Liver (tissue), 9 donors: ENCODE results near the gene FGF10. TPM values are rescaled to one million over a fixed set of nuclear protein-coding genes. Genes with fewer than 3 reads are reported as not detected.

ENCODE experiments used
- DNase-seq: peaks from one replicate; pipeline ENCODE4 v3.0.0-alpha.2; 2017; ENCODE audit warnings: low spot score
- H3K27ac ChIP-seq, 2 donors: one replicate each; pipeline ENCODE4 v1.7.0; 2013; ENCODE audit warnings: inconsistent platforms in 2 of 2, low read length in 2 of 2, control low read depth in 1 of 2, low read depth in 1 of 2, mild to moderate bottlenecking in 1 of 2
- H3K27me3 ChIP-seq, 4 donors: one replicate each; pipeline versions ENCODE4 v1.6.1 to v1.7.0; 2013; ENCODE audit warnings: low read length in 3 of 4, inconsistent platforms in 1 of 4, mild to moderate bottlenecking in 1 of 4, moderate library complexity in 1 of 4; ENCODE audit not compliant: control insufficient read depth in 4 of 4, insufficient read depth in 4 of 4
- H3K36me3 ChIP-seq, 4 donors: one replicate each; pipeline versions ENCODE4 v1.6.1 to v1.7.0; 2013; ENCODE audit warnings: low read length in 3 of 4, mild to moderate bottlenecking in 3 of 4, low read depth in 1 of 4, moderate library complexity in 1 of 4; ENCODE audit not compliant: control insufficient read depth in 4 of 4, insufficient read depth in 3 of 4
- H3K4me1 ChIP-seq, 4 donors: one replicate each; pipeline versions ENCODE4 v1.6.1 to v1.7.0; 2013; ENCODE audit warnings: low read length in 3 of 4, mild to moderate bottlenecking in 3 of 4, moderate library complexity in 1 of 4; ENCODE audit not compliant: control insufficient read depth in 4 of 4, insufficient read depth in 4 of 4
- H3K4me3 ChIP-seq, 3 donors: one replicate each; pipeline versions ENCODE4 v1.6.1 to v1.7.0; 2013; ENCODE audit warnings: low read length in 3 of 3, control low read depth in 1 of 3, low read depth in 1 of 3, mild to moderate bottlenecking in 1 of 3
- H3K9ac ChIP-seq, 2 donors: one replicate each; pipeline ENCODE4 v1.7.0; 2013; ENCODE audit warnings: low read length in 2 of 2, mild to moderate bottlenecking in 2 of 2, moderate library complexity in 2 of 2, control low read depth in 1 of 2, low read depth in 1 of 2
- H3K9me3 ChIP-seq, 4 donors: one replicate each; pipeline versions ENCODE4 v1.6.1 to v1.7.0; 2013; ENCODE audit warnings: low read length in 3 of 4; ENCODE audit not compliant: control insufficient read depth in 4 of 4
- CTCF ChIP-seq: fragments of 150-350 bp; IDR thresholded peaks from 2 replicates; pipeline ENCODE4 v1.5.1; 2017; ENCODE audit warnings: improper control_type of control experiment, low read depth, low read length; ENCODE audit not compliant: missing input control
- EGR1 ChIP-seq, 2 donors: IDR thresholded peaks; 2 replicates each; pipeline ENCODE4 v1.6.1; 2016 to 2018; ENCODE audit warnings: antibody characterized with exemption in 2 of 2, low read depth in 2 of 2
- FOXA1 ChIP-seq: IDR thresholded peaks from 2 replicates; pipeline ENCODE4 v1.6.1; 2016; ENCODE audit warnings: antibody characterized with exemption
- FOXA2 ChIP-seq: IDR thresholded peaks from 2 replicates; pipeline ENCODE4 v1.6.1; 2016; ENCODE audit warnings: antibody characterized with exemption
- GABPA ChIP-seq, 2 donors: IDR thresholded peaks in 1 of 2; conservative IDR thresholded peaks in 1 of 2; 2 replicates each; pipeline ENCODE4 v1.6.1; 2016; ENCODE audit warnings: antibody characterized with exemption in 2 of 2, mild to moderate bottlenecking in 1 of 2, moderate library complexity in 1 of 2
- HNF4A ChIP-seq, 2 donors: conservative IDR thresholded peaks; 2 replicates each; pipeline ENCODE4 v1.6.1; 2016; ENCODE audit warnings: antibody characterized with exemption in 2 of 2, mild to moderate bottlenecking in 2 of 2
- HNF4G ChIP-seq: IDR thresholded peaks from 2 replicates; pipeline ENCODE4 v1.6.1; 2016; ENCODE audit warnings: antibody characterized with exemption
- JUND ChIP-seq, 2 donors: IDR thresholded peaks; 2 replicates each; pipeline ENCODE4 v1.6.1; 2016; ENCODE audit warnings: antibody characterized with exemption in 2 of 2
- NR2F2 ChIP-seq: IDR thresholded peaks from 2 replicates; pipeline ENCODE4 v1.6.1; 2016; ENCODE audit warnings: antibody characterized with exemption
- RAD21 ChIP-seq, 2 donors: IDR thresholded peaks; 2 replicates each; pipeline ENCODE4 v1.6.1; 2016; ENCODE audit warnings: antibody characterized with exemption in 2 of 2, mild to moderate bottlenecking in 2 of 2
- REST ChIP-seq: IDR thresholded peaks from 2 replicates; pipeline ENCODE4 v1.6.1; 2016; ENCODE audit warnings: antibody characterized with exemption, mild to moderate bottlenecking
- RXRA ChIP-seq, 2 donors: IDR thresholded peaks; 2 replicates each; pipeline ENCODE4 v1.6.1; 2017 to 2018; ENCODE audit warnings: antibody characterized with exemption in 2 of 2, mild to moderate bottlenecking in 1 of 2
- SP1 ChIP-seq: IDR thresholded peaks from 2 replicates; pipeline ENCODE4 v1.6.1; 2018; ENCODE audit warnings: antibody characterized with exemption, mild to moderate bottlenecking
- TAF1 ChIP-seq: conservative IDR thresholded peaks from 2 replicates; pipeline ENCODE4 v1.6.1; 2016; ENCODE audit warnings: antibody characterized with exemption, mild to moderate bottlenecking
- YY1 ChIP-seq: IDR thresholded peaks from 2 replicates; pipeline ENCODE4 v1.6.1; 2016; ENCODE audit warnings: antibody characterized with exemption, mild to moderate bottlenecking
- WGBS: extraction: QIAGEN DNeasy Blood & Tissue Kit; methylation state at CpG from one replicate; pipeline ENCODE4 v1.1.7; 2013; 5-methylcytosine and 5-hydroxymethylcytosine counted together
- polyA plus RNA-seq, 2 donors: library from polyadenylated mRNA; stranded (reverse) in 1 of 2; unstranded in 1 of 2; fragments of 200-250 nt in 1 of 2; fragments of >200 nt in 1 of 2; fragmentation: Nextera tagmentation in 1 of 2; extraction: Ambion mirVana in 1 of 2; gene quantifications; one replicate each; pipeline versions ENCODE4 v1.2.1 to v1.2.3, GENCODE V29; 2013 to 2015
- total RNA-seq, 2 donors: library from RNA; depleted of rRNA; stranded (reverse); fragments of >200 nt; gene quantifications; one replicate each; pipeline ENCODE4 v1.2.3, GENCODE V29; 2014
- TF ChIP-seq, protein P1 (sequence below): IDR thresholded peaks from 2 replicates; pipeline ENCODE4 v1.6.1; 2016; ENCODE audit warnings: antibody characterized with exemption
- TF ChIP-seq, protein P2 (sequence below): IDR thresholded peaks from 2 replicates; pipeline ENCODE4 v1.6.1; 2016; ENCODE audit warnings: antibody characterized with exemption
- TF ChIP-seq, protein P3 (sequence below): IDR thresholded peaks from 2 replicates; pipeline ENCODE4 v1.6.1; 2016; ENCODE audit warnings: antibody characterized with exemption
- donor health status: healthy.
- donor health status: healthy.
- donor health status: healthy.
- donor health status: healthy.
- donor health status: healthy.

FGF10 gene
- total and polyA plus RNA-seq, 4 donors = 0.12 to 0.61 (median 0.25) TPM; not detected in 1

DNA sequence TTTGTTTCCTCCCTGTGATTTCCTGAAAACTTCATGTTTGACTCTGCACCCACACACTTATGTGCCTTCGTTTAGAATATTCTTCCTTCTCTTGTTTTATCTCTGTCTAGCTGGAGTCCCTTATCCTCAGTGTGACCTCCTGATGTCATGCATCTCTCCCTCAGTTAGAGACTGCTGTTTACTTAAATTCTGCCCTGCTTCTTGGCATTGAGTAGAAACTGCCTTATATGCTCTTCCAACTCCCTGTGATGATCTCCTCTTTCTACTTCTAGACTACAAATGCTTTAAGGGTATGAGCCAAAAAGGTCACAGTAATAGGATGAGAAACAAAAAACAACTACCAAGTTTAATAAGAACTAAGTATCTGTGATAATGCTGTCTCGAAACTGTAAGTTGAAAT is 12.2 kb downstream of the FGF10 start:
- Histone ChIP-seq H3K9ac (no peak overlapping the region), H3K27ac (no peak overlapping the region), H3K4me3 (no peak overlapping the region), H3K27me3 (peaks cover 0 to 6% (median 0%) of the 10 kb centered on the region in 4 donors), H3K36me3 (no peaks in the 10 kb centered on the region), H3K9me3 (no peaks in the 10 kb centered on the region), H3K4me1 (no peaks in the 10 kb centered on the region)
- DNase-seq = no peak
- WGBS = 41% methylated on average over 2 of the region's 2 CpGs
- TF ChIP-seq FOXA1 (no peak), CTCF (no peak), RAD21 (IDR thresholded peaks at IDR 0.05) (no peak), SP1 (no peak), HNF4A (conservative IDR thresholded peaks at IDR 0.05) (no peak), HNF4G (no peak), NR2F2 (no peak), JUND (IDR thresholded peaks at IDR 0.05) (no peak), RXRA (IDR thresholded peaks at IDR 0.05) (no peak), GABPA (IDR thresholded peaks at IDR 0.05 in 1 of 2, conservative IDR thresholded peaks at IDR 0.05 in 1 of 2) (no peak), EGR1 (IDR thresholded peaks at IDR 0.05; ENCODE audit: low read depth in 2 of 2) (no peak), YY1 (no peak)
- TF ChIP-seq, protein P1, sequence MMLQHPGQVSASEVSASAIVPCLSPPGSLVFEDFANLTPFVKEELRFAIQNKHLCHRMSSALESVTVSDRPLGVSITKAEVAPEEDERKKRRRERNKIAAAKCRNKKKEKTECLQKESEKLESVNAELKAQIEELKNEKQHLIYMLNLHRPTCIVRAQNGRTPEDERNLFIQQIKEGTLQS = no peak
- TF ChIP-seq, protein P2, sequence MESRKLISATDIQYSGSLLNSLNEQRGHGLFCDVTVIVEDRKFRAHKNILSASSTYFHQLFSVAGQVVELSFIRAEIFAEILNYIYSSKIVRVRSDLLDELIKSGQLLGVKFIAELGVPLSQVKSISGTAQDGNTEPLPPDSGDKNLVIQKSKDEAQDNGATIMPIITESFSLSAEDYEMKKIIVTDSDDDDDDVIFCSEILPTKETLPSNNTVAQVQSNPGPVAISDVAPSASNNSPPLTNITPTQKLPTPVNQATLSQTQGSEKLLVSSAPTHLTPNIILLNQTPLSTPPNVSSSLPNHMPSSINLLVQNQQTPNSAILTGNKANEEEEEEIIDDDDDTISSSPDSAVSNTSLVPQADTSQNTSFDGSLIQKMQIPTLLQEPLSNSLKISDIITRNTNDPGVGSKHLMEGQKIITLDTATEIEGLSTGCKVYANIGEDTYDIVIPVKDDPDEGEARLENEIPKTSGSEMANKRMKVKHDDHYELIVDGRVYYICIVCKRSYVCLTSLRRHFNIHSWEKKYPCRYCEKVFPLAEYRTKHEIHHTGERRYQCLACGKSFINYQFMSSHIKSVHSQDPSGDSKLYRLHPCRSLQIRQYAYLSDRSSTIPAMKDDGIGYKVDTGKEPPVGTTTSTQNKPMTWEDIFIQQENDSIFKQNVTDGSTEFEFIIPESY = no peak

GRCh38 chr5:44372028-44372427 is 17.2 kb downstream of the FGF10 start:
- Histone ChIP-seq H3K27ac (no peak overlapping the region), H3K27me3 (no peaks in the 10 kb centered on the region), H3K36me3 (no peaks in the 10 kb centered on the region), H3K9ac (no peak overlapping the region), H3K4me1 (no peaks in the 10 kb centered on the region), H3K4me3 (no peak overlapping the region), H3K9me3 (no peaks in the 10 kb centered on the region)
- DNase-seq = no peak
- TF ChIP-seq FOXA1 = no peak
- no peak for TF ChIP-seq HNF4A (conservative IDR thresholded peaks at IDR 0.05)
- TF ChIP-seq GABPA (IDR thresholded peaks at IDR 0.05 in 1 of 2, conservative IDR thresholded peaks at IDR 0.05 in 1 of 2) = no peak
- no peak for TF ChIP-seq EGR1 (IDR thresholded peaks at IDR 0.05; ENCODE audit: low read depth in 2 of 2)
- TF ChIP-seq REST = no peak
- no peak for TF ChIP-seq YY1
- TF ChIP-seq RXRA (IDR thresholded peaks at IDR 0.05) = no peak
- TF ChIP-seq NR2F2 = no peak
- TF ChIP-seq, protein P1 = no peak
- no peak for TF ChIP-seq TAF1
- TF ChIP-seq RAD21 (IDR thresholded peaks at IDR 0.05) = no peak
- TF ChIP-seq, protein P3, sequence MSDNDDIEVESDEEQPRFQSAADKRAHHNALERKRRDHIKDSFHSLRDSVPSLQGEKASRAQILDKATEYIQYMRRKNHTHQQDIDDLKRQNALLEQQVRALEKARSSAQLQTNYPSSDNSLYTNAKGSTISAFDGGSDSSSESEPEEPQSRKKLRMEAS = no peak
- TF ChIP-seq FOXA2 = no peak
- TF ChIP-seq CTCF = no peak
- TF ChIP-seq HNF4G = no peak
- no peak for TF ChIP-seq JUND (IDR thresholded peaks at IDR 0.05)
- 69% methylated on average over 4 of the region's 4 CpGs for WGBS
